Measurements from ENCODE around the gene BIK.

DNA sequence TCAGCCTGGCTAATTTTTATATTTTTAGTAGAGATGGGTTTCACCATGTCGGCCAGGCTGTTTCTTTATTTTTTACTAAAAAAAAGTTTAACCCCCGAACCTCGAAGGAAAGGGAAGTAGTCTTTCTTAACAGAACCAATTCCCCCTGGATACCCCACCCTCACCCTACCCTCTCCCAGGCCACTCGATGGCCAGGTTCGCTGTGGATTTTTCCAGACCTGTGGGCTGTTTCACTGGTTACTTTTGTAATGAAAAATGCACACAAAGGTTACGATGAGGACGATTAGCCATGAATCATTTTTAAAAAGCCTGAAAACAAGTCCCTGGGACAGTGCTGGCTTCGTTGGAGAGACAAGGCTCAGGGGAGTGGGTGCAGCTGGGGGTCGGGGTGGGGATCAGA lies 43.3 kb downstream of the BIK start:
- TF ChIP-seq ARNT (IDR thresholded peaks at IDR 0.05) (no peak), ELF4 (IDR thresholded peaks at IDR 0.05) (no peak), HDGF (IDR thresholded peaks at IDR 0.05; ENCODE audit: borderline replicate concordance) (no peak), BHLHE40 (IDR thresholded peaks at IDR 0.05; ENCODE audit: borderline replicate concordance) (no peak), ZNF384 (IDR thresholded peaks at IDR 0.05) (no peak), FOXK2 (IDR thresholded peaks at IDR 0.05) (no peak), NFRKB (IDR thresholded peaks at IDR 0.05) (no peak), SUZ12 (IDR thresholded peaks at IDR 0.05) (no peak), SP1 (IDR thresholded peaks at IDR 0.05) (no peak), TARDBP (IDR thresholded peaks at IDR 0.05) (no peak), FOXA1 (IDR thresholded peaks at IDR 0.05) (no peak), L3MBTL2 (conservative IDR thresholded peaks at IDR 0.05) (no peak)
- TF ChIP-seq, protein P1, sequence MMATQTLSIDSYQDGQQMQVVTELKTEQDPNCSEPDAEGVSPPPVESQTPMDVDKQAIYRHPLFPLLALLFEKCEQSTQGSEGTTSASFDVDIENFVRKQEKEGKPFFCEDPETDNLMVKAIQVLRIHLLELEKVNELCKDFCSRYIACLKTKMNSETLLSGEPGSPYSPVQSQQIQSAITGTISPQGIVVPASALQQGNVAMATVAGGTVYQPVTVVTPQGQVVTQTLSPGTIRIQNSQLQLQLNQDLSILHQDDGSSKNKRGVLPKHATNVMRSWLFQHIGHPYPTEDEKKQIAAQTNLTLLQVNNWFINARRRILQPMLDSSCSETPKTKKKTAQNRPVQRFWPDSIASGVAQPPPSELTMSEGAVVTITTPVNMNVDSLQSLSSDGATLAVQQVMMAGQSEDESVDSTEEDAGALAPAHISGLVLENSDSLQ (IDR thresholded peaks at IDR 0.05) = no peak
